CD4-positive, alpha-beta T cell treated with Interleukin-17A for 4 hours (primary cell): ENCODE data around the gene LCNL1.

Experiments
- DNase-seq: peaks from one replicate; pipeline ENCODE4 v3.0.0-alpha.2; 2020; ENCODE audit warnings: mixed read lengths

LCNL1 gene

DNA sequence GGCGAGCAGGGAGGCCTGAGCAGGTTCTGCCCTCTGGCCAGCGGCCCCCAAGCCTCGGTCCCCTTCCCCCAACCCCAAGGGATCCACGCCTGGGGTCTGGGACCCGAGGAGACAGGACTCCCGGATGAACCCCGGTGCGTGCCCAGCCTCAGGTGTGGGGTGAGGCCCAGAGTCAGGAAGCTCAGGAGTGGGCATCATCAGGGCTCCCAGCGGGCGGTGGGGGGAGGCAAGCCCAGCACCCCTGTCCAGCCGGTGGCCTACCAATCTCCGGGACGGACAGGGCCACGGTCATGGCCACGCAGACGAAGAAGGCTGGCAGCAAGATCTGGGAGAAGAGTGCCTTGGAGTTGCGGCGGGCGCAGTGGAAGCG lies 30.8 kb downstream of the LCNL1 start:
- DNase-seq, result no peak

DNA sequence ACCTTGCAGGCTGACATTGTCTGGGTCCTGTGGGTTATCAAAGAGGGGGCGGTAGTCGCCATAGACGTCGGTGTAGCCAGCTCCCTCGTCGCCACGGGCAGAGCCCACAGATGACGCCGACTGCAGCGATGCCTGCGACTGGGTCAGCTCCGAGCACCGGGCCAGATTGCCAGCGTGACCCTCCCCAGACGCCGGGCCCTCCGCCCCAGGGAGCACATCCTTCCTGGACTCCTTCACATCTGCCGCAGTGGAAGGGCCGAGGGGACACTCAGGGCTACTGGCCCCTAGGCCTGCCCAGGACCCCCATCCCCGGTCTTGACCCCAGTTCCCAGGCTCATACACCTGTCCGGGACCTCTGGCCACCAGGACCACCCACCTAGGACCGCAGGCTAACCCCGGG lies 31.4 kb downstream of the LCNL1 start:
- no peak for DNase-seq

DNA sequence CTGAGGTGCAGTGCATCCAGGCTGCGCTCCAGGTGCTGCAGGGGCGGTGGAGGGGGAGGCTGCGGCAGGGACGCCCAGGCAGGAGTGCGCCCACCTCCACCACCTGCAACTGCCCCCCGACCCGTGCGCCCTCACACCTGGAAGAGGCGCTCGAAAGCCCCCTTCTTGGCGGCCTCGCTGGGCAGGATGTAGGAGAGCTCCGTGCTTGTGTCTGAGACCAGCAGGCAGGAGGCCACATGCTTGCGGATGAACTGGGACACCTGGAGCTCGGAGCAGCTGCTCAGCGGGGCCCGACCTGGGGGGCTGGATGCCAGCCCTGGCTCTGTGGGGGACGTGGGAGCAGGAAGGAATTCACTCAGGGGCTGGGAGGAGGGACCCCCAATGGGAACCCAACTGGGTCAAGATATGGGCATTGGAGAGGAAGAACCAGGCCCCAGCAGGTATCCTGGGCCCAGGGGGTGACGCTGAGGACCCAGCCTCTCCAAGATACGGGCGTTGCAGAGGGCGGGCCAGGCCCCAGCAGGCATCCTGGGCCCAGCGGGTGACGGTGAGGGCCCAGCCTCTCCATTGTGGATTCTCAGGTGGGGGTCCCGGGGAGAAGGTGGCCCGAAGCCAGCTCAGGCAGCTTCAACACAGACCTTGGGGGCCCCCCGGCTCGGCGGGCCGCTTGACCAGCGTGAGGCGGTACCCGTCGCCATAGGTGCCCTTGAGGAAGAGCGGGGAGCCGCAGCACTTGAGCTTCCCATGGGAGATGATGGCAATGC lies 32.2 kb downstream of the LCNL1 start:
- no peak for DNase-seq

DNA sequence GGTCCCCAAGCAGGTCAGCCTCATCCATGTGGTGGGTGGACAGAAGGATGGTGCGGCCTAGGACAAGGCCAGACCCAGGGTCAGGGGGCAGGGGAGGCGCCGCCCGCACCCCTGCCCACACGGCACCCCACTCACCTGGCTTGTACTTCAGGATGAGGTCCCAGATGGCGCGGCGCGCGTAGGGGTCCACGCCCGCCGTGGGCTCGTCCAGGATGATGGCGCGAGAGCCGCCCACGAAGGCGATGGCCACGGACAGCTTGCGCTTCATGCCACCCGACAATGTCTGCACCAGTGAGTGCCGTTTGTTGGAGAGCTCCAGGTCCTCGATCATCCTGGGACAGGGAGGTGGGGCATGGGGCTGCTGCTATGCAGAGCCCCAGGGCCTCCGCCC lies 32.7 kb downstream of the LCNL1 start:
- DNase-seq, result no peak

DNA sequence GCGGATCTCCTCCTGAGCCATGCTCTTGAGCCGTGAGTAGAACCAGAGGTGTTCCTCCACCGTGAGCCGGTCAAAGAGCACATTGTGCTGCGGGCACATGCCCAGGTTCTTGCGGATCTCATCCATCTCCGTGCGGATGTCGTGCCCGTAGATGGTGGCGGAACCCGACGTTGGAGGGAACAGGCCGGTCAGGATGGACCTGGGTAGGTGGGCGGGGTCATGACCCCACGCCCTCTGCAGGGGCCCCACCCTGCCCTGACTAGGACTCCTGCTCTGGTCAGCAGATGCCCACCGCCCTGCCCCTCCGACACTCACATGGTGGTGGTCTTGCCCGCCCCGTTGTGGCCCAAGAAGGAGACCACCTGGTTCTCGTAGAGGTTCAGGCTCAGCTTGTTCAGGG lies 33.2 kb downstream of the LCNL1 start:
- DNase-seq, result no peak

DNA sequence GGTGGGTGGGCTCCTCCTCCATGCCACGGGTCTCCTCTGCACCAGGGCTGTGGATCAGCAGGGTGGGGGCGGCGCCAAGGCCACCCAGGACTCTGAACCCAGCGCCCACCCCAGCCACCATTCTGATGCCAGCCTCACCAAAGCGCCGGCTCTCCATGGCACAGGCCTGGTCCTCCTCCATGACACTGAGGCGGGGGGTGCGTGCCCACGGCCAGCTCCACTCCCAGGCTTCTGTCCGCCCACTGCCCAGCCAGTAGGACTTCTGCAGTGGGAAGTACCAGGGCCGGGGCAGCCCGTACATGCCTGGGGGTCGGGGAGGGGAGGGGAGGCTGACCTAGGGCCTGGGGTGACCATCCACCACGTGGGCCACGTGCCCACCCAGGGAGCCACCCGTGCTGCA lies 33.6 kb downstream of the LCNL1 start:
- no peak for DNase-seq

DNA sequence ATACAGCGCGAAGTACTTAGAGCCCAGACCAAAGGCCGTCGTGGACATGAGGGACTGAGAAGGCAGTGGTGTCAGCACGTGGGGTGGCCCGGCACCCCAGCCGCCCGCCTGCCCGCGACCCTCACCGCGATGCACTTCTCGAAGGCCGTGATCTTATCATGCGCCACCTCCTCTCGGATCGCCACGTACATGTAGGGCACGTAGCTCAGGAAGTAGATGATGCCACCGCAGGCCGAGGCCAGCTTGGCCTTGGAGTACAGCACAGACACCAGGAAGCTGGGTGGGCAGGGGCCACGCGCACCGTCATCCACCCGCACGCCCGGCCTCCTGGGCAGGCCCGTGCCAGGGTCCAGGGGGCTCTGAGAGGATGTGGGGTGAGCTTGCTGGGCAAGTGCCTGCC lies 34.3 kb downstream of the LCNL1 start:
- no peak for DNase-seq

DNA sequence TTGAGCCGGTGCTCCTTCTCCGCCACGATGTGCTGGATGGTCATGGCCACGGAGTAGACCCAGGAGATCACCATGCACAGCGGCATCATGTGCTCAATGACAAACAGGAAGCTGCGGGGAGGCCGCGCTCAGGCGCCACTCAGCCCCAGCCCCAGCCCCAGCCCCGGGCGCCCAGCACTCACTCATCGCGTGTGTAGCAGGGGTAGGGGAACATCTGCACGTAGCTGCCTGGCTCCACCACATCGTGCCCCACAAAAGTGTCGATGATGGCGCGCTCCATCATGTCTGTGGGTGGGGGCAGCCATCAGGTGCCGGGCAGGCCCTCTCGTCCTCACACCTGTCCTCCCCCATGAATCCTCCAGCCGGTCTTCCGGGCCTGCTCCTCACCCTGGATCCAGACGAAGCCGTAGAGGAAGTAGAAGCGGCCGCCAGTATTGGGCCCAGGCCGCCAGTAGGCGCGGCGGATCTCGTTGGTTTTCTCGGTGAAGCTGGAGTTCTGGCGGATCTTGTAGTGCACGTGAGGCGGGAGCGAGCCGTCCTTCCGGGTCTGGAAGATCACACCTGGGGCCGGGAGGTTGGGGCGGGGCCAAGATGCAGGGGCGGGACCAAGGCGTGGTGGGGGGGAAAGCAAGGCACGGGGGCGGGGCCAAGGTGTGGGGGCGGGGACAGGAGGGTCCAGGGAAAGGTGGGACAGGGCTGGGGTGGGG lies 35.2 kb downstream of the LCNL1 start:
- no peak for DNase-seq

DNA sequence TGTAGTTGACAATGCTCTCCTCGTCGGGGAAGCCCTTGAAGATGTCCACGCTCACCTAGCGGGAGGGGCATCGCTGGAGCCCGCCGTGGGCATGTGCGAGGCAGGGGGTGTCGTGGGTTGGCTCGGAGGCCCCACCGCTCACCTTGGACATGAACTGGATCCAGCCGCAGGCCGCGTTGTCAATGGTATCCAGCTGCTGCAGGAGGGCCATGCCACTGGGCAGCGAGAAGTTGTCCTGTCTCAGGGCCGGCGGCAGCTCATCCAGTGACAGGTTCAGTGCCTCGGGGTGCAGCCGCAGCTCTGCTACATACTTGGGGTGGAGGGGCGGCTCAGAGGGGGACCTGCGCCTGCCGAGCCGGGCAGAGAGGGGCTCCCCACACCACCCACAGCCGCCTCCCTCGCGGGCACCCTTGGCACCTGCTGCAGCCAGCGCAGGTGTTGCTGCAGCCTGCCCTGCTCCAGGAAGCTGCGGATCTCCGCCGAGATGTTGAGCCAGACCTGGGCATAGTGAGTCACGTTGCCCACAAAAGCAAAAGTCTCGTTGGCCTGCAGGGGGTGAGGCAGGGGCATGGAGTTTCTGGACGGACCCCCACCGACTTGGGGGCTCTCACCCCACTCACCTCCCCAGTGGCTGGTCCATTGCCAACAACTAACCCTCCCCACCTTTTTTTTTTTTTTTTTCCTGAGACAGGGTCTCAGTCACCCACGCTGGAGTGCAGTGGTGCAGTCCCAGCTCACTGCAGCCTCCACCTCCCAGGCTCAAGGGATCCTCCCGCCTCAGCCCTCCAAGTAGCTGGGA lies 36.2 kb downstream of the LCNL1 start:
- DNase-seq, result no peak

DNA sequence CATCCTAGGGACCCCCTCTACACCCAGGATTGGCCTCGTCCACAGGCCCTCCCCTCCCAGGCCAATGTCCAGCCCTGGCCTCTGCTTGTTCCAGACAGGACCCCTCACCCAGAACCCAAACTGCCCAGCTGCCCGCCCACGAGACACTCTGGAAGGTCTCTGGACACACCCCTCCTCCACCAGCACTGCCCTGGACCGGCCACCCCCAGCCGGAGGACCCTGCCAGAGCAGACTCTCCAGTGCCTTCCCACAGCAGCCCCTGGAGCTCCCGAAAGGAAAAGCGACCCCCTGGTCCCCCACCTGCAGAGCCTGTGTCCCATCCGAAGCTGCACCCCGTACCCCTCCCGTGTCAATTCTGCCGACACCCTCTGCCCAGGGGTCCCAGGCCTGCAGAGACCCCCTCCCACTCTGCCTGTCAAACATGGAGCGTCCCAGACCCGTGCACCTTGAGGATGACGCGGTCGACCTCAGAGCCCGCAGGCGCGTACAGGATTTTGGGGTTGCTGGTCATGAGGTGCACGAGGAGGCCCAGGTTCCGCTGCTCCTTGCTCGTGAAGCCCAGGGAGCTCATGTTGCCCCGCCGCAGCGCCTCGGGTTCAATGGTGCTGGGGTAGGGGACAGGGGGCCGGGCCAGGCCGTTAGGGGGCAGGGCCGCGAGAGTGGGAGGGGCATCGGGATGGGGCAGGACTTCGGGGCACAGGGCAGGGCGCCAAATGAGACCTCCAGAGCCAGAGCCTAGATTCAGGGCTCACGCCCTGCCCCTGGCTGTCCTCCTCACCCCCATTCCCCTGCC lies 37.3 kb downstream of the LCNL1 start:
- DNase-seq, result no peak

DNA sequence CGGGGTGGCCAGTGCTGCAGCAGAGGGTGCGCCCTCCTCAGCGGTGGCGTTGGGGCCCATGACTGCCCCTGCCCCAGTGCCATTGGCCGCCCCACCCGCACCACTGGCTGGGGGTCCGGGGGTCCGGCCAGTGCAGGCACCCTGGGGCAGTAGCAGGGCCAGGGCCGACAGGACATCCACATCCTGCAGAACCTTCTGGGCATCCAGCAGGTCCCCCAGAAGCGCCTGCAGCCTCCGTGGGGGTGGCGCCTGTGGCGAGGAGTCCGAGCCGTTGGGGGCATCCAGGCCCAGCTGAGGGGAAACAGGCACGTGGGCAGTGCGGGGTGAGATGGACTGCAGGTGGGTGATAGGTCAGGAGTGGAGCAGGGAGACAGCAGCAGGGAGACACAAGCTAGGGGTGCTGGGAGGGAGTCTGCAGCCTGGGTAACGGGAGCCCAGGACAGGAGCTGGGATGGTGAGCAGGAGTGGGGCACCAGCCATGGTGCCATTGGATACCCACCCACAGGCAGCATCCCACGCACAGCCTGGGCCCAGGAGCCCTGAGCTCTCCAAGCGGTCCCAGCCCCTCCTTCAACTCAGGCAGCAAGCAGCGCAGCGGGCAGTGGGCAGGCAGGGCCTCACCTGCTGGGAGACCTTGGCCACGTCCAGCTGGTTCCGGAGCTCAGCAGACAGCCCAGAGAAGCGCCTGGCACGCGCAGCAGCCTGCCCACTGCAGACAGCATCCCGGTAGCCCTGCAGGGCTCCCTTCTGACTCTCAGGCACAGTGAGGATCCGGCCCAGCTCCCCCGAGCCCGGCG lies 38.2 kb downstream of the LCNL1 start:
- no peak for DNase-seq

DNA sequence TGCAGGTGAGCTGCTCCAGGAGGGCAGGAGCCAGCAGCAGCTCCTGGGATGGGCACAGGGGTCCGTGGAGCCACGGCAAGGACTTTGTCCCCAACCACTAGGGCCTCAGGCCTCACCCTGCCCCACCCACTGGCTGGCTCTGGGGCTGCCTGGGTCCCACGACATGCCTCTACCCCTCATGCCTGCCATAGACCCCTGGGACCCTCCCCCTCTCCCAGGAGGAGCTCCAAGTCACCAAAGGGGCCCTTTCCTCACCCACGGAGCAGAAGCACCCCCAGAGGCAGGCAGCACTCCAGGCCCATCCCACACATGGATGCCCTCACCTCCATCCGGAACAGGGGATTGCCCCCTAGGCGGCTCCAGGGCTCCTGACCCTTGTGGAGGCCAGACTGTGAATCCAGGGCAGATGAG lies 38.8 kb downstream of the LCNL1 start:
- no peak for DNase-seq

DNA sequence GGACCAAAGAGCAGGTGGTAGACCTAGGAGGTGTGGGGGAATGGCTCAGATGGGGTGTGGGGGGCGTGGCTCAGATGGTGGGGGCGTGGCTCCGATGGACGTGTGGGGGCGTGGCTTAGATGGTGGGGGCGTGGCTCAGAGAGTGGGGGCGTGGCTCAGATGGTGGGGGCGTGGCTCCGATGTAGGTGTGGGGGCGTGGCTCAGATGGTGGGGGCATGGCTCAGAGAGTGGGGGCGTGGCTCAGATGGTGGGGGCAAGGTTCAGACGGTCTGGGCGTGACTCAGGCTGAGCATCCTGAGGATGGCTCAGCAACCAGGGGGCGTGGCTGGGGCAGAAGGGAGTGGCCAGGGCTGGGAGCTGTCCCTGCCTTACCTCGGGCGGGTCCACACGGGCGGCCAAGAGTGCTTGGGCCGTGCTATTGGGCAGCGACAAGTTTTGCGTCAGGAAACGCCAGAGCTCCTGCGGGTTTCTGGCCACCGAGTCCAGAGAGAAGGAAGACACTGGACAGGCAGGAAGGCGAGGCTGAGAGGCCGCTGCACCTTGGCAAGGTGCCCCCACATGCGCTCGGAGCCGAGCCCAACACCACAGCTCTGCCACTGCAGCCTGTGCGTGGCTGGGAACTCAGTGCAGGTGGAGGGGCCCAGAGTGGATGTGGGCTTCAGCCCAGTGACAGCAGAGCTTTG lies 39.3 kb downstream of the LCNL1 start:
- peak; percentile 75 for DNase-seq

DNA sequence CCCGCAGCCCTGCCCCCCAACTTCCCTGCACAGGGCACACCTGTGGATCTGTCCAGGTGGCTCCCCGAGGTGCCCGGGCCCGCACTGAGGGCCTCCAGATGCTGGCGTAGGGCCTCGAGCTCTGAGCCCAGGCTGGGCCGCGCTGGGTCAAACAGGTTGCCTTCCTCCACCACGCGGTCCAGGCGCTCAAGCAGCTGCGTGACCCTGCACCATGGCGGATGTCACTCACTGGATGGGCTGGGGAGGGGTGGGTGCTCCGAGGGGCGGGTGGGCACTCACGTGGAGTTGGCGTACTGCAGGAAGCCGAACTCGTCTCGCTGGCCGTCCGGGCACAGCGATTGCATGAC lies 39.8 kb downstream of the LCNL1 start:
- DNase-seq, result no peak

DNA sequence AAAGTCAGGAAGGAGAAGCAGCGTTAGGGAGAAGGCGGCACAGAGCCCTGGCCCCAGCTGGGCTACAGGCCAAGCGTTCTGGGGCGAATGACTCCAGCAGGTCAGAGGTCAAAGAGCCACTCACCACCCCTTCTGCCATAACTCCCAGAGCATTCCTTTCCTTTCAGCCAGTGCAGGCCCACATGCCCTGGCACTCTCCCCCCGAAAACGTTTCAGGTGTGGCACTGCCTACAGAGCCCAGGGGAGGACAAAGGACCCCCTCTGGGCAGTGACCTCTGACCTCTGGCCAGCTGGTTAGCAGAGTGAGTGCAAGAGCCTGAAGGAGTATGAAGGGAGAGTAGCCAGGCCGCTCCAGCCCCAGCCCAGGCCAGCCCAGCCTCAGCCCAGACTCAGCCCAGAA lies 40.4 kb downstream of the LCNL1 start:
- DNase-seq, result no peak

DNA sequence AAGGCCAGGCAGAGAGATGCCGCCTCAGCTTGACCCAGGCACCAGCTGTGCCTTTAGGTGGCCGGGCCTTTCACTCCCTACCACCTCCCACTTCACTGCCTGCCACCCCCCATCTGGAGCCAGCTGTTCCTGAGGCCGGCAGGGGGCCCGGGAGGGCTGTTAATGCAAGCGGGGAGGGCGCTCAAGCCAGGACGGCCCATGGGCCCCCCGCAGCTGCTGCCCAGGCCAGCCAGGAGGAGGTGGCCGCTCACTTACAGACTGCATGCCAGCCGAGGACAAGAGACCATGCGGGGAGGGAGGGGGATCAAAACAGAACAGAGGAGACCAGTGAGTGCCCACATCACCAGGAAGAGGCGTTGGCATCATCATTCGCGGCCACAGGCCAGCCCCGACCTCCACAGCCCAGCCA lies 40.8 kb downstream of the LCNL1 start:
- DNase-seq, result no peak

DNA sequence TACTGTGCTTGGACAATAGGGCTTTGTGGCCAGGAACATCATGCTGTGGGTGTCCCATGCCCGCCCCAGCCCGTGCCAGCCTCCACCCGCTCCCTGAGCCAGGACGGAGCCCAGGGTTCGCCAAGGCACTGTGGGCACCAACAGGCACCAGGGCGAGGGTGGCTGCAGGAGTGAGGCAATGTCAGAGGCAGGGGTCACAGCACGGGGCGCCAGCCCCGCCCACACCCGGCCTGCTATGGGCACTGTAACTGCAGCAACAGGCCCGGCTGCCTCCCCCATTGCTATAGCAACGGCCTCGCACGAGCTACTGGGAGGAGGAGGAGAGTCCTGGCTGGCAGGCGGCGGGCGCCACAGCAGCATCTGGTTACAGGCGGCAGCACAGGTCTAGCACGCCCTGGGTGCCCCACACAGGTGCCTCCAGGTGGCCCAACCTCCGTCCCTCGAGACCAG lies 42.7 kb downstream of the LCNL1 start:
- DNase-seq, result no peak

DNA sequence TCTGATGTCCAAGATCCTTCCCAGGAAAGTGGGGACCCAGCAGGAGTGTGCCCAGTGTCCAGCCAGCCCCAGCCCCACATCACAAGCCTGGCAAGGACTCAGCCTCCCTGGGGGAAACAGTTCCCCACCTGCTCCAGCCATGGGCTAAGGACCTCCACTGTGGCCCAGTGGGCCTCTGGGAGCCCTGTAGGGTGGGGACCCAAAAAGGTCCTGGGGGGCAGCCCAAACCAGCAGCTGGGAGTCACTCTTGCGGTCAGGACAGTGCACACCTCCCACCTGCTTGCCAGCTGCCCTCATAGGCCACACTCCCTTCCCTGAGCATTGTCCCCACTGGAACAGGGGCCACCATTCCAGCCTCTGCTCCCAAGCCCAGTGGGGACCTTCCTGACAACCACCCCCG lies 43.6 kb downstream of the LCNL1 start:
- no peak for DNase-seq

DNA sequence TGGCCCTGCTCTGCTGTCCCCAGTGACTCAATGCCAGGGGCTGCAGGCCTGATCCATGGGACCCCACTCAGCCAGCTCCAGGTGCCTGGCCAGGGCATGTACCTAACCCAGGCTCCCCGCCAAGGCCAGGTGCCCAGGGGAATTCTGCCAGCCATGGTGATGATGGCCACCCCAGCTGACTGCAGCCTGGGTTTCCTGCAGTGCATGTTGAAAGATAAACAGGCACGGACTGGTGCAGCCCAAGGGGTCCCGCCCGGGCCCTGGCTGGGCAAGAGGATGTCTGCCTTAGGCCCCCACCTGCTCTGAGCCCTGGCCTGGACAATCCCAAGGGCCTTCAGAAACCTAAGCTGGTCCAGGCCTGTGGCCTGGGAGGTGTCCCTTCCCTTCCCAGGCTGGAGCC lies 44.0 kb downstream of the LCNL1 start:
- no peak for DNase-seq

DNA sequence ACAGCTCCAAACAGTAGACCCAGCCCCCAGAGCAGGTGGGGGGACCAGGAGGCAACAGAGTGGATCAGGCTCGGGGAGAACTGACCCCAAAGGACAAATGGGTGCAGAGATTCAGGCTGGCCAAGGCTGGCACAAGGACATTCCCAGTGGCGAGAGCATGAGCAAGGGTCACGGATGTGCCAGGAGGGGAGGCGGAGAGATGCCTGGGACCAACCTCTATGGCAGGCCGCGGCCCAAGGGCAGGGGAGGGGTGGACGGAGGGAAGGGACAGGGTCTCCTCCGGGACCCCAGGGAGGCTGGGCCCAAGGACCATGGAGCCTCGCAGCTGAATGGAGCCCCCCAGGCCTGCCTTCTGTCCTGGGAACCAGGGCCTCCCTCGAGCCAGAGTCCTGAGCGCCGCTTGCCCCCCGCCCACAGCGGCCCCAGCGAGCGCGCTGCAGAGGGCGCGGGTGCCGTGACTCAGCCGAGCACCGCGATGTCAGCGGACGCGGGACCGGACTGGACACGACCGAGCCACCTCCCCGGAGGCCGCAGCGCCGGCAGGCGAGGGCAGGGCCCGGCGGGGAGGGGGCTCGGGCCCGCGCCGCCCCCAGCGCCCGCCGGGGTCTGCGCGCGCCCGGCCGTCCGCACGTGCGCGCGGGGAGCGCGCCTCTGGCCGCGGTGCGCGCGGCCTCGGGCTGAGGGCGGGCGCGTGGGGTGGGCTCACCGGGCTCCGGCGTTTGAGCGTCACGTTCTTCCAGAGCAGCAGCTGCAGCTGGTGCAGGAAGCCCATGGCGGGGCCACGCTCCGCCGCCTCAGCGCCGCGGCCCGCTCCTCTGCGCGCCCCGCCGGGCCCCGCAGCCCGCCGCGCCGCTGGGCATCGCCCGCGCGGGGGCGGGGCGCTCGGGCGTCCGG lies 44.8 kb downstream of the LCNL1 start, which contains the start of gene ABCA2:
Gene ABCA2 (minus strand): TSS at position 869 of the 894 bp plus-strand sequence. CDS start 97 bp downstream, at position 772.
- DNase-seq, result no peak
